ENCODE measurements around the gene FOXK1.
"Not testable (repeated sequence)": the region's sequence is repeated elsewhere in the genome, so short reads cannot be mapped to it uniquely, and the experiment has no call there.

Gene FOXK1

GRCh38 chr7:4794591-4795350 is 112.7 kb downstream of the FOXK1 start:
- Histone ChIP-seq H3K36me3 (ENCODE audit: control insufficient read depth, low read depth, low read length) (no peaks in the 10 kb centered on the region), H3K27me3 (ENCODE audit: control insufficient read depth, insufficient read depth, low read length) (no peaks in the 10 kb centered on the region), H3K9me3 (ENCODE audit: control insufficient read depth, low read depth, low read length) (no peaks in the 10 kb centered on the region), H3K4me1 (ENCODE audit: control insufficient read depth, low read depth, low read length) (no peaks in the 10 kb centered on the region), H3K27ac (ENCODE audit: low read length) (no peak overlapping the region), H3K4me3 (ENCODE audit: low read length) (no peak overlapping the region), H3K9ac (ENCODE audit: low read length) (no peak overlapping the region)

GRCh38 chr7:4796453-4796852 is 114.4 kb downstream of the FOXK1 start:
- no peak overlapping the region for H3K9ac ChIP-seq (ENCODE audit: low read length)
- no peaks in the 10 kb centered on the region for H3K4me1 ChIP-seq (ENCODE audit: control insufficient read depth, low read depth, low read length)
- H3K9me3 ChIP-seq (ENCODE audit: control insufficient read depth, low read depth, low read length), result no peaks in the 10 kb centered on the region
- no peaks in the 10 kb centered on the region for H3K36me3 ChIP-seq (ENCODE audit: control insufficient read depth, low read depth, low read length)
- H3K4me3 ChIP-seq (ENCODE audit: low read length), result no peak overlapping the region
- H3K27me3 ChIP-seq (ENCODE audit: control insufficient read depth, insufficient read depth, low read length), result no peaks in the 10 kb centered on the region
- H3K27ac ChIP-seq (ENCODE audit: low read length), result no peak overlapping the region

- H3K27me3 ChIP-seq (ENCODE audit: control insufficient read depth, insufficient read depth, low read length), result no peaks in the 10 kb centered on the region
- no peaks in the 10 kb centered on the region for H3K9me3 ChIP-seq (ENCODE audit: control insufficient read depth, low read depth, low read length)
- no peak overlapping the region for H3K4me3 ChIP-seq (ENCODE audit: low read length)
- H3K9ac ChIP-seq (ENCODE audit: low read length), result no peak overlapping the region
- no peaks in the 10 kb centered on the region for H3K4me1 ChIP-seq (ENCODE audit: control insufficient read depth, low read depth, low read length)
- H3K36me3 ChIP-seq (ENCODE audit: control insufficient read depth, low read depth, low read length), result no peaks in the 10 kb centered on the region
- H3K27ac ChIP-seq (ENCODE audit: low read length), result no peak overlapping the region
Observed at GRCh38 chr7:4797858-4798705, 116.0 kb downstream of the FOXK1 start.

- Histone ChIP-seq H3K4me3 (ENCODE audit: low read length) (no peak overlapping the region), H3K27ac (ENCODE audit: low read length) (no peak overlapping the region), H3K36me3 (ENCODE audit: control insufficient read depth, low read depth, low read length) (no peaks in the 10 kb centered on the region), H3K9me3 (ENCODE audit: control insufficient read depth, low read depth, low read length) (no peaks in the 10 kb centered on the region), H3K27me3 (ENCODE audit: control insufficient read depth, insufficient read depth, low read length) (no peaks in the 10 kb centered on the region), H3K4me1 (ENCODE audit: control insufficient read depth, low read depth, low read length) (no peaks in the 10 kb centered on the region), H3K9ac (ENCODE audit: low read length) (no peak overlapping the region)
Observed at GRCh38 chr7:4798706-4799235, 116.7 kb downstream of the FOXK1 start.

GRCh38 chr7:4799508-4800268 is 117.6 kb downstream of the FOXK1 start:
- Histone ChIP-seq H3K4me3 (ENCODE audit: low read length) (no peak overlapping the region), H3K9ac (ENCODE audit: low read length) (no peak overlapping the region), H3K27me3 (ENCODE audit: control insufficient read depth, insufficient read depth, low read length) (no peaks in the 10 kb centered on the region), H3K4me1 (ENCODE audit: control insufficient read depth, low read depth, low read length) (no peaks in the 10 kb centered on the region), H3K9me3 (ENCODE audit: control insufficient read depth, low read depth, low read length) (no peaks in the 10 kb centered on the region), H3K36me3 (ENCODE audit: control insufficient read depth, low read depth, low read length) (no peaks in the 10 kb centered on the region), H3K27ac (ENCODE audit: low read length) (no peak overlapping the region)

- Histone ChIP-seq H3K9me3 (ENCODE audit: control insufficient read depth, low read depth, low read length) (no peaks in the 10 kb centered on the region), H3K27ac (ENCODE audit: low read length) (no peak overlapping the region), H3K9ac (ENCODE audit: low read length) (no peak overlapping the region), H3K4me1 (ENCODE audit: control insufficient read depth, low read depth, low read length) (no peaks in the 10 kb centered on the region), H3K4me3 (ENCODE audit: low read length) (no peak overlapping the region), H3K36me3 (ENCODE audit: control insufficient read depth, low read depth, low read length) (no peaks in the 10 kb centered on the region), H3K27me3 (ENCODE audit: control insufficient read depth, insufficient read depth, low read length) (no peaks in the 10 kb centered on the region)
Observed at GRCh38 chr7:4800487-4800886, 118.4 kb downstream of the FOXK1 start.

- H3K36me3 ChIP-seq (ENCODE audit: control insufficient read depth, low read depth, low read length), result no peaks in the 10 kb centered on the region
- H3K4me1 ChIP-seq (ENCODE audit: control insufficient read depth, low read depth, low read length), result no peaks in the 10 kb centered on the region
- no peaks in the 10 kb centered on the region for H3K9me3 ChIP-seq (ENCODE audit: control insufficient read depth, low read depth, low read length)
- H3K27me3 ChIP-seq (ENCODE audit: control insufficient read depth, insufficient read depth, low read length), result no peaks in the 10 kb centered on the region
- no peak overlapping the region for H3K4me3 ChIP-seq (ENCODE audit: low read length)
- no peak overlapping the region for H3K9ac ChIP-seq (ENCODE audit: low read length)
- H3K27ac ChIP-seq (ENCODE audit: low read length), result no peak overlapping the region
Observed at GRCh38 chr7:4800926-4801838, 119.1 kb downstream of the FOXK1 start.

- H3K4me3 ChIP-seq (ENCODE audit: low read length), result no peak overlapping the region
- H3K9me3 ChIP-seq (ENCODE audit: control insufficient read depth, low read depth, low read length), result no peaks in the 10 kb centered on the region
- no peaks in the 10 kb centered on the region for H3K4me1 ChIP-seq (ENCODE audit: control insufficient read depth, low read depth, low read length)
- no peaks in the 10 kb centered on the region for H3K27me3 ChIP-seq (ENCODE audit: control insufficient read depth, insufficient read depth, low read length)
- no peak overlapping the region for H3K27ac ChIP-seq (ENCODE audit: low read length)
- H3K9ac ChIP-seq (ENCODE audit: low read length), result no peak overlapping the region
- no peaks in the 10 kb centered on the region for H3K36me3 ChIP-seq (ENCODE audit: control insufficient read depth, low read depth, low read length)
Observed at GRCh38 chr7:4801839-4802231, 119.7 kb downstream of the FOXK1 start.

GRCh38 chr7:4802577-4802976 is 120.5 kb downstream of the FOXK1 start:
- not testable (repeated sequence) for H3K9me3 ChIP-seq (ENCODE audit: control insufficient read depth, low read depth, low read length); H3K4me3 ChIP-seq (ENCODE audit: low read length); H3K36me3 ChIP-seq (ENCODE audit: control insufficient read depth, low read depth, low read length); H3K9ac ChIP-seq (ENCODE audit: low read length); H3K27me3 ChIP-seq (ENCODE audit: control insufficient read depth, insufficient read depth, low read length); H3K4me1 ChIP-seq (ENCODE audit: control insufficient read depth, low read depth, low read length); H3K27ac ChIP-seq (ENCODE audit: low read length)

GRCh38 chr7:4803397-4804241 is 121.5 kb downstream of the FOXK1 start:
- Histone ChIP-seq H3K4me1 (ENCODE audit: control insufficient read depth, low read depth, low read length) (no peaks in the 10 kb centered on the region), H3K27ac (ENCODE audit: low read length) (no peak overlapping the region), H3K9me3 (ENCODE audit: control insufficient read depth, low read depth, low read length) (no peaks in the 10 kb centered on the region), H3K27me3 (ENCODE audit: control insufficient read depth, insufficient read depth, low read length) (no peaks in the 10 kb centered on the region), H3K36me3 (ENCODE audit: control insufficient read depth, low read depth, low read length) (no peaks in the 10 kb centered on the region), H3K9ac (ENCODE audit: low read length) (no peak overlapping the region), H3K4me3 (ENCODE audit: low read length) (no peak overlapping the region)

Data from iPS-18a (cell line).